ENCODE measurements around the gene PAX7. TPM values are rescaled to one million over a fixed set of nuclear protein-coding genes. Genes with fewer than 3 reads are reported as not detected.

PAX7 gene
- total and polyA plus RNA-seq, 8 donors: not detected

- WGBS, 5 donors: 49 to 65% (median 56%) methylated on average over 6 to 7 of the region's 7 CpGs
- H3K36me3 ChIP-seq: no peaks in the 10 kb centered on the region
- H3K9me3 ChIP-seq: no peaks in the 10 kb centered on the region
- no peak overlapping the region for H3K27ac ChIP-seq
- H3K4me1 ChIP-seq: no peaks in the 10 kb centered on the region
- H3K27me3 ChIP-seq: peaks cover 0 to 91% (median 24%) of the 10 kb centered on the region in 3 donors
- no peak for DNase-seq
- intact Hi-C loops (cut with DNase I; ENCODE audit: low total_unique reads): no loop called here
- TF ChIP-seq EP300 (IDR thresholded peaks at IDR 0.05) (no peak), CTCF (IDR thresholded peaks at IDR 0.05) (no peak), POLR2A (IDR thresholded peaks at IDR 0.05) (no peak), POLR2AphosphoS5 (IDR thresholded peaks at IDR 0.05) (no peak)
- no peak overlapping the region for H3K4me3 ChIP-seq
These were observed 23.3 kb upstream of the PAX7 start for GRCh38 chr1:18607289-18607760.

DNA sequence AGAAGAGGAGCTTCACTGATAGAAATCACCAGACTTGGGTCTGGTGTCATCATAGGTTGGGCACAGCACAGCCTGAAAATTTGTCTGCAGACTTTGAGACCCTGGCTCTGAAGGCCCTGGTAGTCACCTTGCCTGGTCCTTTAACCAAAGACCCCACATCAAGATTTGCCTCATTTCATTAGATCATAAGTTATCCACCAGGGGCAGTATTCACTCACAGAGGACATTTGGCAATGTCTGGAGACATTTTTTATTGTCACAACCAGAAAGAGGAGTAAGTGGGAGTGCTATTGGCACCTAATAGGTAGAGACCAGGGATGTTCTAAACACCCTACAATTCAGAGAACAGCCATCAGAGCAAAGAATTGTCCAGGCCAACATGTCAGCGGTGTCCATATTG lies 22.1 kb upstream of the PAX7 start:
- Histone ChIP-seq H3K4me1 (no peaks in the 10 kb centered on the region), H3K9me3 (peaks cover 0 to 5% (median 3%) of the 10 kb centered on the region in 4 donors), H3K27me3 (peaks cover 0 to 100% (median 35%) of the 10 kb centered on the region in 3 donors), H3K36me3 (no peaks in the 10 kb centered on the region), H3K4me3 (no peak overlapping the region), H3K27ac (no peak overlapping the region)
- TF ChIP-seq EP300 (IDR thresholded peaks at IDR 0.05): no peak
- no peak for TF ChIP-seq POLR2AphosphoS5 (IDR thresholded peaks at IDR 0.05)
- TF ChIP-seq POLR2A (IDR thresholded peaks at IDR 0.05): no peak
- no peak for TF ChIP-seq CTCF (IDR thresholded peaks at IDR 0.05)
- DNase-seq: no peak
- intact Hi-C loops (cut with DNase I; ENCODE audit: low total_unique reads): no loop called here
- 88 to 100% (median 92%) methylated on average over 1 of the region's 1 CpG for WGBS, 5 donors

GRCh38 chr1:18611311-18611710 lies 19.3 kb upstream of the PAX7 start:
- 61 to 68% (median 66%) methylated on average over 8 of the region's 8 CpGs for WGBS, 5 donors
- intact Hi-C loops (cut with DNase I; ENCODE audit: low total_unique reads): no loop called here
- Histone ChIP-seq H3K4me1 (no peaks in the 10 kb centered on the region), H3K27ac (no peak overlapping the region), H3K9me3 (peaks cover 0 to 9% (median 7%) of the 10 kb centered on the region in 4 donors), H3K36me3 (no peaks in the 10 kb centered on the region), H3K4me3 (no peak overlapping the region), H3K27me3 (peaks cover 0 to 98% (median 43%) of the 10 kb centered on the region in 3 donors)
- no peak for DNase-seq
- no peak for TF ChIP-seq POLR2AphosphoS5 (IDR thresholded peaks at IDR 0.05)
- no peak for TF ChIP-seq EP300 (IDR thresholded peaks at IDR 0.05)
- TF ChIP-seq POLR2A (IDR thresholded peaks at IDR 0.05): no peak
- TF ChIP-seq CTCF (IDR thresholded peaks at IDR 0.05): no peak

DNA sequence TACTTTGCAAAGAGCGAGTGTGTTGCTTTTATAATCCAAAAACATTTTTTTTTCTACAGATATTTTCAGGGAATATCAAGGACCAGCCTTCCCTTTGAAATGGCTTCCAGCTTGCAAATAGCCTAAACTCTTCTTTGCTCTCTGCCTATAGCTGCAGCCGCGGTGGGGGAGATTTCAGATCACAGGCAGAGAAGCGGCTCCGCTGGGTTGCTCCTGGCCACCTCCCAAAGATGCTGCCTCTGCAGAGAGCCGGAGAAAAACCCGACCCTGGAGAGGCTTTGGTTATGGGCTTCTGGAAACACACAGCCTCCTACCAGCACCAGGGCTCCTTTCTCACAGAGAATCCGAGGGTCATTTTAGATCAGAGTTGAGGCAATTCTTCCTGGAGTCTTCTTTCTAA lies 18.6 kb upstream of the PAX7 start:
- no peak for DNase-seq
- no peak overlapping the region for H3K27ac ChIP-seq
- no peak overlapping the region for H3K4me3 ChIP-seq
- WGBS, 5 donors: 24 to 27% (median 25%) methylated on average over 8 of the region's 8 CpGs
- peaks cover 0 to 96% (median 41%) of the 10 kb centered on the region in 3 donors for H3K27me3 ChIP-seq
- intact Hi-C loops (cut with DNase I; ENCODE audit: low total_unique reads): no loop called here
- H3K9me3 ChIP-seq: peaks cover 0 to 9% (median 7%) of the 10 kb centered on the region in 4 donors
- H3K4me1 ChIP-seq: no peaks in the 10 kb centered on the region
- H3K36me3 ChIP-seq: no peaks in the 10 kb centered on the region
- no peak for TF ChIP-seq POLR2A (IDR thresholded peaks at IDR 0.05)
- TF ChIP-seq EP300 (IDR thresholded peaks at IDR 0.05): no peak
- no peak for TF ChIP-seq POLR2AphosphoS5 (IDR thresholded peaks at IDR 0.05)
- TF ChIP-seq CTCF (IDR thresholded peaks at IDR 0.05): no peak
